Naive thymus-derived CD4-positive, alpha-beta T cell (primary cell): ENCODE measurements around the gene PTGES. TPM values are rescaled to one million over a fixed set of nuclear protein-coding genes. Genes with fewer than 3 reads are reported as not detected.

ENCODE experiments used
- ATAC-seq: fragments of 150-1000 bp; cut with Tn5 transposase; 2 replicates; pipeline ENCODE4 v1.10.0; 2021; ENCODE audit warnings: mild to moderate bottlenecking, moderate library complexity
- CTCF ChIA-PET: fragments of 350-600 bp; sonication (Branson Sonifier 250); formaldehyde crosslinking; loops from one replicate; lab custom pipeline; 2021; ENCODE audit warnings: antibody characterized with exemption; lab: Charles Lee
- POLR2A ChIA-PET: fragments of 350-600 bp; sonication (Branson Sonifier 250); formaldehyde crosslinking; loops from one replicate; lab custom pipeline; 2021; ENCODE audit warnings: antibody characterized with exemption, inconsistent platforms; lab: Charles Lee
- DNase-seq, 9 donors: peaks; one replicate each; pipeline versions ENCODE4 v3.0.0 to v3.0.0-alpha.2; 2020 to 2022; ENCODE audit warnings: mixed read lengths in 1 of 9
- H3K27ac ChIP-seq: one replicate; pipeline ENCODE4 v1.7.0; 2013; ENCODE audit warnings: mild to moderate bottlenecking, low read depth, low read length, moderate library complexity
- H3K27me3 ChIP-seq, 2 donors: one replicate each; pipeline ENCODE4 v1.7.0; 2013; ENCODE audit warnings: low read length in 2 of 2, mild to moderate bottlenecking in 2 of 2, moderate library complexity in 2 of 2; ENCODE audit not compliant: control insufficient read depth in 2 of 2, insufficient read depth in 2 of 2
- H3K36me3 ChIP-seq, 3 experiments: 1 replicate in 2 of 3; 2 replicates in 1 of 3; pipeline ENCODE4 v1.7.0; 2013; ENCODE audit warnings: low read length in 3 of 3, mild to moderate bottlenecking in 3 of 3, moderate library complexity in 1 of 3; ENCODE audit not compliant: insufficient read depth in 3 of 3, control insufficient read depth in 2 of 3
- H3K4me1 ChIP-seq, 2 donors: one replicate each; pipeline ENCODE4 v1.7.0; 2013; ENCODE audit warnings: low read length in 2 of 2, mild to moderate bottlenecking in 2 of 2, moderate library complexity in 1 of 2; ENCODE audit not compliant: control insufficient read depth in 2 of 2, insufficient read depth in 2 of 2
- H3K4me3 ChIP-seq: 2 replicates; pipeline ENCODE4 v1.7.0; 2013; ENCODE audit warnings: mild to moderate bottlenecking, low read length
- H3K9me3 ChIP-seq, 3 experiments: 1 replicate in 2 of 3; 2 replicates in 1 of 3; pipeline ENCODE4 v1.7.0; 2013; ENCODE audit warnings: low read length in 3 of 3; ENCODE audit not compliant: control insufficient read depth in 2 of 3
- H3K27ac Mint-ChIP-seq, 9 donors: one replicate each; pipeline ENCODE4 v1.8.0; 2020 to 2022; ENCODE audit warnings: mixed read lengths in 9 of 9, mild to moderate bottlenecking in 8 of 9, moderate library complexity in 5 of 9, inconsistent platforms in 2 of 9
- H3K27me3 Mint-ChIP-seq, 5 donors: one replicate each; pipeline ENCODE4 v1.8.0; 2021 to 2022; ENCODE audit warnings: mixed read lengths in 5 of 5, mild to moderate bottlenecking in 1 of 5
- H3K36me3 Mint-ChIP-seq, 5 donors: one replicate each; pipeline ENCODE4 v1.8.0; 2020 to 2022; ENCODE audit warnings: mixed read lengths in 5 of 5, mild to moderate bottlenecking in 3 of 5, inconsistent platforms in 1 of 5
- H3K4me1 Mint-ChIP-seq, 7 donors: one replicate each; pipeline ENCODE4 v1.8.0; 2020 to 2022; ENCODE audit warnings: mixed read lengths in 7 of 7, mild to moderate bottlenecking in 3 of 7, inconsistent platforms in 1 of 7
- H3K4me3 Mint-ChIP-seq, 10 donors: one replicate each; pipeline ENCODE4 v1.8.0; 2020 to 2022; ENCODE audit warnings: mild to moderate bottlenecking in 10 of 10, mixed read lengths in 10 of 10, moderate library complexity in 6 of 10, inconsistent platforms in 2 of 10
- H3K9me3 Mint-ChIP-seq, 11 donors: one replicate each; pipeline ENCODE4 v1.8.0; 2020 to 2022; ENCODE audit warnings: mixed read lengths in 11 of 11, mild to moderate bottlenecking in 4 of 11, inconsistent platforms in 1 of 11, moderate library complexity in 1 of 11
- intact Hi-C, 2 donors: fragments of 100-400 bp; cut with micrococcal nuclease; formaldehyde crosslinking; loops; one replicate each; pipeline ENCODE4 v1.15.1; 2023
- polyA plus RNA-seq, 2 donors: library from polyadenylated mRNA; unstranded; fragments of 300-500 nt; fragmentation: Illumina TruSeq; gene quantifications; one replicate each; pipeline ENCODE4 v1.2.3, GENCODE V29; 2021
- total RNA-seq, 6 experiments: library from RNA in 5 of 6; stranded (reverse) in 5 of 6; gene quantifications; 1 replicate in 5 of 6; 2 replicates in 1 of 6; pipeline ENCODE4 v1.2.3 and lab custom pipeline; 2021 to 2026

The PTGES gene
- total and polyA plus RNA-seq, 7 experiments from 2014 or later, result 0.19 to 1.1 (median 0.50) TPM; not detected in 4

DNA sequence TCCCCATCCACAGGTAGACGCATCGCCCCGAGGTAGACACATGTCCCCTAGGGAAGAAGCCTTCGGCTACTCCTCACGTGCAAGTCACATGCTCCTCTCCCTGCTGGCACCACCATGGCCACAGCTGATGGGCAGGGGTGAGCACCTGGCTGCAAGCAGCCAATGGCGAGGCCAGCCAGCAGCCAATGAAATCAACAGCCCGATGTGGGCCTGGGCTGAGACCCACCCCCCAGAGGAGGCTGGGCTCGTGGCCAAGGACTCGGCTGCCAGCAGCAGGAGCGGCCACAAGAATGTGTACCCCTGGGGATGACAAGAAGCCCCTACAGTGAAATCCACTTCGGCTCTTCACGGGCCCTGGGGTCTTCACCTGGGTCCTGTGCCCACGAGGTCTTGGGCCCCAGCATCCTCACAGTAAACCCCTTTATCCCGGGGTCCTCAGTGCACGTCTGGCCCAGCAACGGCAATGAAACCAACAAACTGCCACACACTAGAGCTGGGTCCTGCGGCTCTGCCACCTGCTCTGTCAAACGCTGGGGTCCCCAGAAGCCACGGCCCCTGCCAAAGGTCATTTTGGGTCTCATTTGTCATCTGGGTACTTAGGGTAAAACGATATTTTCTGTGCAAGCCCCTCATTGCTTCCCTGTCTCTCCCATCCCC, 22.1 kb upstream of the PTGES start:
- Mint-ChIP-seq H3K27ac (no peak overlapping the region), H3K27me3 (peaks cover 4 to 20% (median 9%) of the 10 kb centered on the region in 5 donors), H3K9me3 (peaks cover 0 to 2% (median 0%) of the 10 kb centered on the region in 11 donors), H3K4me3 (no peak overlapping the region), H3K4me1 (peaks cover 7 to 16% (median 13%) of the 10 kb centered on the region in 7 donors), H3K36me3 (no peaks in the 10 kb centered on the region)
- H3K4me3 ChIP-seq, result no peak overlapping the region
- no peaks in the 10 kb centered on the region for H3K36me3 ChIP-seq
- intact Hi-C loops, result no loop called here
- H3K27me3 ChIP-seq, result no peaks in the 10 kb centered on the region
- no peaks in the 10 kb centered on the region for H3K4me1 ChIP-seq
- H3K9me3 ChIP-seq, result no peaks in the 10 kb centered on the region
- no peak for ATAC-seq
- CTCF ChIA-PET, result interaction anchor here (0.6 kb wide), 1 partner anchor 753 kb away, joined by 3 read pairs; no protein-coding TSS in a partner anchor
- no peak overlapping the region for H3K27ac ChIP-seq
- DNase-seq, result no peak
- POLR2A ChIA-PET, result no interaction called here

- Mint-ChIP-seq H3K4me1 (peaks cover 7 to 16% (median 13%) of the 10 kb centered on the region in 7 donors), H3K27me3 (peaks cover 4 to 13% (median 9%) of the 10 kb centered on the region in 5 donors), H3K9me3 (peaks cover 0 to 2% (median 0%) of the 10 kb centered on the region in 11 donors), H3K27ac (no peak overlapping the region), H3K36me3 (no peaks in the 10 kb centered on the region), H3K4me3 (no peak overlapping the region)
- DNase-seq (no peak), ATAC-seq (peak; percentile 69)
- ChIA-PET POLR2A (interaction anchor here (0.6 kb wide), 1 partner anchor 71 kb away, joined by 3 read pairs; no protein-coding TSS in a partner anchor), CTCF (interaction anchor here (0.6 to 1.2 kb wide), 3 partner anchors 9 to 36 kb away, joined by 3 to 8 read pairs (median 3); no protein-coding TSS in a partner anchor)
- Histone ChIP-seq H3K4me1 (no peaks in the 10 kb centered on the region), H3K27me3 (no peaks in the 10 kb centered on the region), H3K27ac (no peak overlapping the region), H3K4me3 (no peak overlapping the region), H3K9me3 (no peaks in the 10 kb centered on the region), H3K36me3 (no peaks in the 10 kb centered on the region)
- intact Hi-C loops, result no loop called here
These were observed 20.6 kb upstream of the PTGES start for GRCh38 chr9:129773262-129774048.

DNA sequence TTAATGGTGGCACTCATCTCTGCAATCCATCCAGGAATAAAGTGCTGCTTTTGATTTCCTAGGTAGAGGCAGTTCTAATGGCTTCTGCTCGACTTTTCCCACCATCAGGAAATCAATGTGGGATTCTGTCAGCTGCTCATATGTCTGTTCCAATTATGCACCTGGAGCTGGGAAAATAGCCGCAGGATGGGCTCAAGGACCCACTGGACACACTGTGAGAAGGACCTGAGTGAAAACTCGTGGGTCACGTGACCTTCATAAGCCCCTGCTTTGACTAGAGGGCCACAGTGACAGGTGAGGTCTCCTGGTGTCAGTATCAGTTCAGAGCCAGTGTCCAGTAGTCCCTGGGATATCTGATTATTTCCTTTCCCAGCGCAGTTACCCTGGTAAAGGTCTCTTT, 17.9 kb upstream of the PTGES start:
- H3K4me1 Mint-ChIP-seq, result peaks cover 0 to 6% (median 0%) of the 10 kb centered on the region in 7 donors
- no peak overlapping the region for H3K4me3 Mint-ChIP-seq
- H3K4me3 ChIP-seq, result no peak overlapping the region
- no peaks in the 10 kb centered on the region for H3K36me3 Mint-ChIP-seq
- CTCF ChIA-PET, result no interaction called here
- peaks cover 0 to 10% (median 0%) of the 10 kb centered on the region in 5 donors for H3K27me3 Mint-ChIP-seq
- ATAC-seq, result no peak
- H3K4me1 ChIP-seq, result no peaks in the 10 kb centered on the region
- no peaks in the 10 kb centered on the region for H3K27me3 ChIP-seq
- no peaks in the 10 kb centered on the region for H3K9me3 ChIP-seq
- DNase-seq, result no peak
- POLR2A ChIA-PET, result no interaction called here
- H3K9me3 Mint-ChIP-seq, result peaks cover 0 to 3% (median 0%) of the 10 kb centered on the region in 11 donors
- no peak overlapping the region for H3K27ac Mint-ChIP-seq
- H3K27ac ChIP-seq, result no peak overlapping the region
- intact Hi-C loops, result no loop called here
- H3K36me3 ChIP-seq, result no peaks in the 10 kb centered on the region

DNA sequence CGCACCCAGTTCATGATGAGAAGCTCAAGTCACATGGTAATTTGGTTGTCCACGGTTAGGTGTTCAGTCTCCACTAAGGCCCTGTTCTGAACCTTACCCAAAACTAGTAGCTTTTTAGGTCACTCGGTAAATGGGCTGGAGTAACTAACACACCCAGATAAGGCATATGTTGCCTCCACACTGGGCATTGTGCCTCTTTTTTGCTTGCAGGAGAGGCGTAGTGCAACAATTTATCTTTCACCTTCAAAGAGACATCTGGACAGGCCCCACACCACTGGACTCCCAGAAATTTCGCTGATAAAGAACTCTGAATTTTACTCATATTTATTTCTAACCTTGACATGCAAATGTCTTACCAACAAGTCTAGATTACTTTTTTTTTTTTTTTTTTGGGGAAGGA, 16.8 kb upstream of the PTGES start:
- Mint-ChIP-seq H3K4me3 (no peak overlapping the region), H3K27me3 (peaks cover 0 to 6% (median 0%) of the 10 kb centered on the region in 5 donors), H3K27ac (no peak overlapping the region), H3K36me3 (no peaks in the 10 kb centered on the region), H3K9me3 (peaks cover 0 to 2% (median 0%) of the 10 kb centered on the region in 11 donors), H3K4me1 (peaks cover 0 to 6% (median 0%) of the 10 kb centered on the region in 7 donors)
- intact Hi-C loops, result no loop called here
- Histone ChIP-seq H3K36me3 (no peaks in the 10 kb centered on the region), H3K9me3 (no peaks in the 10 kb centered on the region), H3K27ac (no peak overlapping the region), H3K27me3 (no peaks in the 10 kb centered on the region), H3K4me1 (no peaks in the 10 kb centered on the region), H3K4me3 (no peak overlapping the region)
- ATAC-seq (no peak), DNase-seq (no peak)
- ChIA-PET CTCF (no interaction called here), POLR2A (no interaction called here)

DNA sequence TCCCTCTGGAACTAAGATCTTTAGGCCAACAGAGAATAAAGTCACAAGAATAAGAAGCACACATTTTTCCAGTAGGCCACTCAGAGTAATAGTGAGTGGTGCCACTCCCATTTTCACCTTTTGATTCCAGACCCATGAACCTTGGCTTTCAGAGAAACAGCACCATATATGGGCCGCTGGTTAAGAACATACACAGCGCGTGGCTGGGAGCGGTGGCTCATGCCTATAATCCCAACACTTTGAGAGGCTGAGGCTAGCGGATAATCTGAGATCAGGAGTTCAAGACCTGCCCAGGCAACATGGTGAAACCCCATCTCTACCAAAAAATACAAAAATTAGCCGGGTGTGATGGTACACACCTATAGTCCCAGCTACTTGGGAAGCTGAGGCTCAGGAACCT, 15.6 kb upstream of the PTGES start:
- Mint-ChIP-seq H3K27me3 (peaks cover 0 to 3% (median 0%) of the 10 kb centered on the region in 5 donors), H3K4me3 (no peak overlapping the region), H3K27ac (no peak overlapping the region), H3K4me1 (no peaks in the 10 kb centered on the region), H3K9me3 (peaks cover 0 to 2% (median 0%) of the 10 kb centered on the region in 11 donors), H3K36me3 (no peaks in the 10 kb centered on the region)
- ChIA-PET CTCF (no interaction called here), POLR2A (no interaction called here)
- H3K27me3 ChIP-seq, result no peaks in the 10 kb centered on the region
- ATAC-seq, result no peak
- no peaks in the 10 kb centered on the region for H3K4me1 ChIP-seq
- DNase-seq, result no peak
- H3K27ac ChIP-seq, result no peak overlapping the region
- no peaks in the 10 kb centered on the region for H3K36me3 ChIP-seq
- intact Hi-C loops, result no loop called here
- H3K4me3 ChIP-seq, result no peak overlapping the region
- H3K9me3 ChIP-seq, result no peaks in the 10 kb centered on the region

DNA sequence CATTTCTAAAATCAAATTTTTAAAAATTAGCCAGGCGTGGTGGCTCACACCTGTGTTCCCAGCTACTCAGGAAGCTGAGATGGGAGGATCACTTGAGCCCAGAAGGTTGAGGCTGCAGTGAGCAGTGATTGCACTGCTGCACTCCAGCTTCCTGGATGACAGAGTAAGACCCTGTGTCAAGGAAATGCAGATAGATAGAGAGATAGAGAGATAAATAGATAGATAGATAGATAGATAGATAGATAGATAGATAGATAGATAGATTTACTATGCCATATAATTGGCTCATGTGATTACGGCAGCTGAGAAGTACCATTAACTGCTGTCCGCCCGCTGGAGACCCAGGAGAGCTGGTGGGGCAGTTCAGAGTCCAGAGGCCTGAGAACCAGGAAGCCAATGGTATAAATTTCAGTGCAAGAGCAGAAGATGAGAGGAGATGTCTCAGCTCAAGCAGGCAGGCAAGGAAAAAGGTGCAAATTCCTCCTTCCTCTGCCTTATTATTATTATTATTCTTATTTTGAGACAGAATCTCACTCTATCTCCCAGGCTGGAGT, 13.0 kb upstream of the PTGES start:
- POLR2A ChIA-PET, result interaction anchor here (0.6 kb wide), 1 partner anchor 180 kb away, joined by 3 read pairs; no protein-coding TSS in a partner anchor
- Histone ChIP-seq H3K4me3 (no peak overlapping the region), H3K36me3 (no peaks in the 10 kb centered on the region), H3K27ac (no peak overlapping the region), H3K4me1 (no peaks in the 10 kb centered on the region), H3K9me3 (no peaks in the 10 kb centered on the region), H3K27me3 (no peaks in the 10 kb centered on the region)
- Mint-ChIP-seq H3K27ac (no peak overlapping the region), H3K4me3 (no peak overlapping the region), H3K4me1 (no peaks in the 10 kb centered on the region), H3K36me3 (no peaks in the 10 kb centered on the region), H3K27me3 (peaks cover 0 to 3% (median 0%) of the 10 kb centered on the region in 5 donors), H3K9me3 (peaks cover 0 to 2% (median 0%) of the 10 kb centered on the region in 11 donors)
- CTCF ChIA-PET, result no interaction called here
- DNase-seq (no peak), ATAC-seq (no peak)
- intact Hi-C loops, result no loop called here
